H1 (cell line): Measurements from ENCODE around the gene RELB. TPM values are rescaled to one million over a fixed set of nuclear protein-coding genes. Genes with fewer than 3 reads are reported as not detected.

Source experiments
- CTCF ChIA-PET: fragments of 300-600 bp; sonication (Branson Sonifier 250); formaldehyde crosslinking; loops from one replicate; lab custom pipeline; 2021; ENCODE audit not compliant: partially characterized antibody; lab: Charles Lee
- POLR2A ChIA-PET: fragments of 300-600 bp; sonication (Branson Sonifier 250); formaldehyde crosslinking; loops from one replicate; lab custom pipeline; 2021; ENCODE audit warnings: inconsistent platforms; ENCODE audit not compliant: partially characterized antibody; lab: Charles Lee
- DNase-seq, 2 experiments: peaks; one replicate each; pipeline versions ENCODE4 v3.0.0 to v3.0.0-alpha.2; 2010 to 2022; ENCODE audit warnings: low spot score in 2 of 2, low read depth in 1 of 2, mixed read lengths in 1 of 2
- FAIRE-seq: peaks from 2 replicates; lab custom pipeline; 2011; peaks lifted over from hg19 to GRCh38; lab: Jason Lieb, UNC
- H2AFZ ChIP-seq: 2 replicates; pipeline ENCODE4 v1.8.1; 2012; ENCODE audit warnings: low read length, inconsistent platforms
- H2AK5ac ChIP-seq: 2 replicates; pipeline ENCODE4 v1.6.1; 2013; ENCODE audit warnings: low read depth, low read length
- H2BK120ac ChIP-seq: replicated peaks from 2 replicates; pipeline ENCODE3; 2013; ENCODE audit warnings: low read depth, low read length, inconsistent platforms
- H2BK12ac ChIP-seq: 2 replicates; pipeline ENCODE4 v1.6.1; 2013; ENCODE audit warnings: low read depth, low read length
- H2BK15ac ChIP-seq: 2 replicates; pipeline ENCODE4 v1.6.1; 2013; ENCODE audit warnings: low read length
- H2BK20ac ChIP-seq: 2 replicates; pipeline ENCODE4 v1.6.1; 2013; ENCODE audit warnings: low read length
- H2BK5ac ChIP-seq: 2 replicates; pipeline ENCODE4 v1.6.1; 2013; ENCODE audit warnings: low read depth, low read length
- H3K14ac ChIP-seq: 2 replicates; pipeline ENCODE4 v1.6.1; 2013; ENCODE audit warnings: inconsistent platforms; ENCODE audit not compliant: insufficient read length
- H3K18ac ChIP-seq: 2 replicates; pipeline ENCODE4 v1.6.1; 2013; ENCODE audit warnings: low read length; ENCODE audit errors: extremely low read depth
- H3K23ac ChIP-seq: 2 replicates; pipeline ENCODE4 v1.6.1; 2013; ENCODE audit warnings: inconsistent platforms; ENCODE audit not compliant: insufficient read length
- H3K23me2 ChIP-seq: 2 replicates; pipeline ENCODE4 v1.6.1; 2013; ENCODE audit warnings: low read depth, low read length
- H3K27ac ChIP-seq: 2 replicates; pipeline ENCODE4 v1.6.1; 2011; ENCODE audit warnings: low read depth, low read length, inconsistent platforms
- H3K27me3 ChIP-seq, 4 experiments: replicated peaks in 1 of 4; 1 replicate in 1 of 4; 2 replicates in 3 of 4; pipeline versions ENCODE4 v1.6.1 to v1.8.1; 2011 to 2013; ENCODE audit warnings: low read length in 3 of 4, mild to moderate bottlenecking in 3 of 4, inconsistent platforms in 2 of 4, mixed read lengths in 2 of 4, moderate library complexity in 1 of 4; ENCODE audit not compliant: control insufficient read depth in 3 of 4, insufficient read depth in 3 of 4; ENCODE audit errors: extremely low read depth in 1 of 4
- H3K36me3 ChIP-seq, 4 experiments: 2 replicates each; pipeline versions ENCODE4 v1.6.1 to v1.8.1; 2011 to 2013; ENCODE audit warnings: mild to moderate bottlenecking in 4 of 4, low read length in 3 of 4, moderate library complexity in 2 of 4, control low read depth in 1 of 4, inconsistent platforms in 1 of 4; ENCODE audit not compliant: insufficient read depth in 4 of 4, control insufficient read depth in 2 of 4
- H3K4ac ChIP-seq: replicated peaks from 2 replicates; pipeline ENCODE3; 2013; ENCODE audit warnings: low read length, low read depth, mixed read lengths, inconsistent platforms; ENCODE audit not compliant: insufficient read length
- H3K4me1 ChIP-seq, 4 experiments: replicated peaks in 1 of 4; 1 replicate in 1 of 4; 2 replicates in 3 of 4; pipeline versions ENCODE4 v1.6.1 to v1.8.1; 2011 to 2013; ENCODE audit warnings: low read length in 3 of 4, inconsistent platforms in 2 of 4, mixed read lengths in 1 of 4; ENCODE audit not compliant: insufficient read depth in 4 of 4, control insufficient read depth in 3 of 4
- H3K4me2 ChIP-seq, 2 experiments: 2 replicates each; pipeline versions ENCODE4 v1.6.1 to v1.8.1; 2011 to 2013; ENCODE audit warnings: low read depth in 2 of 2, low read length in 2 of 2, control low read depth in 1 of 2, inconsistent platforms in 1 of 2, mild to moderate bottlenecking in 1 of 2; ENCODE audit not compliant: insufficient read depth in 1 of 2
- H3K4me3 ChIP-seq, 4 experiments: fragments of 200-600, 300-600 bp in 1 of 4; sonication (generic), shearing (Covaris generic), sonication (Bioruptor Twin) in 1 of 4; 2 replicates each; pipeline versions ENCODE4 v1.5.1 to v1.8.1; 2011 to 2016; ENCODE audit warnings: low read length in 4 of 4, low read depth in 3 of 4, control low read depth in 2 of 4, inconsistent platforms in 2 of 4, mild to moderate bottlenecking in 2 of 4, mixed read lengths in 1 of 4, moderate library complexity in 1 of 4; ENCODE audit not compliant: insufficient read depth in 2 of 4; ENCODE audit errors: extremely low read depth in 1 of 4
- H3K56ac ChIP-seq: replicated peaks from 2 replicates; pipeline ENCODE3; 2013; ENCODE audit warnings: low read depth, mild to moderate bottlenecking, mixed read lengths, low read length, inconsistent platforms; ENCODE audit not compliant: insufficient read length
- H3K79me1 ChIP-seq: 2 replicates; pipeline ENCODE4 v1.6.1; 2013; ENCODE audit warnings: low read depth, low read length, control low read depth
- H3K79me2 ChIP-seq, 2 experiments: 2 replicates each; pipeline versions ENCODE4 v1.6.1 to v1.8.1; 2012 to 2013; ENCODE audit warnings: low read length in 2 of 2, mild to moderate bottlenecking in 2 of 2, inconsistent platforms in 1 of 2; ENCODE audit not compliant: insufficient read depth in 2 of 2, control insufficient read depth in 1 of 2
- H3K9ac ChIP-seq, 4 experiments: replicated peaks in 1 of 4; 1 replicate in 1 of 4; 2 replicates in 3 of 4; pipeline versions ENCODE4 v1.6.1 to v1.8.1; 2011 to 2013; ENCODE audit warnings: low read depth in 3 of 4, low read length in 3 of 4, control low read depth in 2 of 4, mild to moderate bottlenecking in 2 of 4, moderate library complexity in 2 of 4, inconsistent platforms in 1 of 4; ENCODE audit errors: extremely low read depth in 1 of 4
- H3K9me3 ChIP-seq, 2 experiments: 2 replicates each; pipeline versions ENCODE4 v1.6.1 to v1.8.1; 2012 to 2013; ENCODE audit warnings: mild to moderate bottlenecking in 2 of 2, moderate library complexity in 2 of 2, control low read depth in 1 of 2, inconsistent platforms in 1 of 2, low read depth in 1 of 2, low read length in 1 of 2, mixed read lengths in 1 of 2; ENCODE audit not compliant: insufficient read depth in 2 of 2
- H4K20me1 ChIP-seq, 2 experiments: replicated peaks in 1 of 2; 2 replicates each; pipeline versions ENCODE3 to v1.8.1; 2011 to 2013; ENCODE audit warnings: inconsistent platforms in 2 of 2, low read length in 2 of 2, mild to moderate bottlenecking in 1 of 2; ENCODE audit not compliant: insufficient read depth in 2 of 2, control insufficient read depth in 1 of 2
- H4K5ac ChIP-seq: 2 replicates; pipeline ENCODE4 v1.6.1; 2013; ENCODE audit warnings: low read length, low read depth, mixed read lengths, inconsistent platforms; ENCODE audit not compliant: insufficient read length
- H4K8ac ChIP-seq: 2 replicates; pipeline ENCODE4 v1.8.0; 2013; ENCODE audit warnings: mild to moderate bottlenecking, moderate library complexity, low read length, inconsistent platforms; ENCODE audit not compliant: insufficient read depth; ENCODE audit errors: extremely low read depth
- H4K91ac ChIP-seq: replicated peaks from 2 replicates; pipeline ENCODE3; 2013; ENCODE audit warnings: low read length, mixed read lengths, inconsistent platforms; ENCODE audit not compliant: insufficient read length
- JUN ChIP-seq: IDR thresholded peaks from 2 replicates; pipeline ENCODE4 v1.6.1; 2011; ENCODE audit warnings: low read depth, mild to moderate bottlenecking, improper control_type of control experiment, low read length
- KDM4A ChIP-seq: IDR thresholded peaks from one replicate; pipeline ENCODE4 v1.7.1; 2012; ENCODE audit warnings: low read depth, mild to moderate bottlenecking, moderate library complexity, low read length, inconsistent platforms; ENCODE audit not compliant: severe bottlenecking
- PHF8 ChIP-seq: fragments of 200-600 bp; sonication (generic); conservative IDR thresholded peaks from 2 replicates; pipeline ENCODE4 v1.7.1; 2012; ENCODE audit warnings: low read depth, mild to moderate bottlenecking, inconsistent platforms, low read length, moderate library complexity
- RAD21 ChIP-seq, 2 experiments: IDR thresholded peaks in 1 of 2; conservative IDR thresholded peaks in 1 of 2; 2 replicates each; pipeline ENCODE4 v1.6.1; 2011; ENCODE audit warnings: low read depth in 2 of 2, low read length in 2 of 2, improper control_type of control experiment in 1 of 2, inconsistent platforms in 1 of 2, mild to moderate bottlenecking in 1 of 2, moderate library complexity in 1 of 2
- TBP ChIP-seq: IDR thresholded peaks from 2 replicates; pipeline ENCODE4 v1.6.1; 2011; ENCODE audit warnings: low read depth, low read length, improper control_type of control experiment
- WGBS, 2 experiments: shearing (Covaris generic) in 1 of 2; methylation state at CpG; one replicate each; pipeline versions ENCODE4 v1.1.6 to v1.1.7; 2013 to 2015; ENCODE audit warnings: low lambda C conversion rate in 2 of 2, mixed read lengths in 2 of 2, inconsistent platforms in 1 of 2, low coverage in 1 of 2, missing lambda C conversion rate in 1 of 2; ENCODE audit not compliant: insufficient replicate concordance in 2 of 2, insufficient coverage in 1 of 2, insufficient read length in 1 of 2; ENCODE audit errors: extremely low coverage in 1 of 2, missing lambda C conversion rate in 1 of 2; 5-methylcytosine and 5-hydroxymethylcytosine counted together
- polyA plus RNA-seq, 7 experiments: library from polyadenylated mRNA; depleted of rRNA in 3 of 7; stranded (reverse) in 5 of 7; unstranded in 2 of 7; fragments of >200 nt in 5 of 7; fragments of 200-250 nt in 2 of 7; gene quantifications; 1 replicate in 5 of 7; 2 replicates in 1 of 7; 4 replicates in 1 of 7; pipeline versions ENCODE4 v1.2.1 to v1.2.3, GENCODE V29; 2011 to 2013; ENCODE audit warnings: missing spikeins in 2 of 7, mixed read lengths in 2 of 7
- total RNA-seq: library from RNA; stranded (reverse); fragmentation: NEBNext Ultra II Directional; extraction: Animal tissue kit (Norgen Biotek cat#: 25700); gene quantifications from 2 replicates; pipeline ENCODE4 v1.2.1, GENCODE V29; 2021
- TF ChIP-seq, protein P1 (sequence below): IDR thresholded peaks from 2 replicates; pipeline ENCODE4 v1.6.1; 2011; ENCODE audit warnings: low read depth, mild to moderate bottlenecking, low read length; ENCODE audit not compliant: insufficient read depth

RELB gene
- total and polyA plus RNA-seq, 2 of the 8 experiments (the other 6 are each of a cell fraction or from before 2014, with no cell fraction given) = 10.0 to 13.1 TPM

DNA sequence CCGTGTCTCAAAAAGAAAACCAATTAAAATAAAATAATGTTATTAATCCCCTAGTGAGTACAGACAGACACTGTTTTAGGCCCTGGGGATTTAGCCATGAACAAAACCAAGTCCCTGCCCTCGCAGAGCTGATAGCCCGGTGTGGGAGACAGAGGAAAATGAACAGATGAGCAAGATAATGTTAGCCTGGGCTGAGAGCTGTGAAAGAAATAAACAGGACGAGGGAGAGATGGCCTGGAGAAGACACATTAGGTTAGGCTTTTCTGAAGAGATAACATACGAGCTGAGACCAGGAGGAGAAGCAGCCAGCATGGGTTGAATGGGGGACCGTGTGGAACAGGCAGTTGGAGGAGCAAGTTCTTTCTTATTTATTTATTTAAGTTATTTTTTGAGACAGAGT lies 9.0 kb downstream of the RELB start:
- Histone ChIP-seq H3K4me1 (no peaks in the 10 kb centered on the region), H3K79me2 (no peaks in the 10 kb centered on the region), H3K14ac (no peak overlapping the region), H3K4ac (no peak overlapping the region), H4K91ac (no peak overlapping the region), H3K9ac (no peak overlapping the region), H3K23me2 (no peaks in the 10 kb centered on the region), H2AFZ (no peak overlapping the region), H3K9me3 (no peaks in the 10 kb centered on the region), H4K5ac (no peak overlapping the region), H2AK5ac (no peak overlapping the region), H2BK20ac (no peak overlapping the region), H3K27me3 (no peaks in the 10 kb centered on the region), H3K4me2 (no peak overlapping the region), H3K4me3 (no peak overlapping the region), H2BK12ac (no peak overlapping the region), H3K27ac (no peak overlapping the region), H2BK15ac (no peak overlapping the region), H3K56ac (no peak overlapping the region), H3K23ac (no peak overlapping the region), H2BK120ac (no peak overlapping the region), H3K18ac (no peak overlapping the region), H4K20me1 (no peaks in the 10 kb centered on the region), H4K8ac (no peak overlapping the region), H3K79me1 (no peaks in the 10 kb centered on the region), H2BK5ac (no peak overlapping the region), H3K36me3 (peaks cover 0 to 4% (median 2%) of the 10 kb centered on the region in 4 experiments; a peak in 2 of 8 replicates)
- no peak for TF ChIP-seq JUN
- TF ChIP-seq KDM4A = no peak
- TF ChIP-seq PHF8 = no peak
- TF ChIP-seq RAD21 (IDR thresholded peaks at IDR 0.05 in 1 of 2, conservative IDR thresholded peaks at IDR 0.05 in 1 of 2; ENCODE audit: low read depth in 2 of 2, low read length in 2 of 2) = no peak
- TF ChIP-seq TBP = no peak
- TF ChIP-seq, protein P1, sequence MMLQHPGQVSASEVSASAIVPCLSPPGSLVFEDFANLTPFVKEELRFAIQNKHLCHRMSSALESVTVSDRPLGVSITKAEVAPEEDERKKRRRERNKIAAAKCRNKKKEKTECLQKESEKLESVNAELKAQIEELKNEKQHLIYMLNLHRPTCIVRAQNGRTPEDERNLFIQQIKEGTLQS = no peak
- POLR2A ChIA-PET = interaction anchor here (1.1 kb wide), 2 partner anchors 8 to 120 kb away, joined by 3 read pairs; no protein-coding TSS in a partner anchor
- FAIRE-seq (no peak), DNase-seq (no peak)
- CTCF ChIA-PET = interaction anchor here (0.8 to 1.4 kb wide), 4 partner anchors 21 to 149 kb away, joined by 3 to 4 read pairs (median 3); no protein-coding TSS in a partner anchor
- 93% methylated on average over 6 of the region's 6 CpGs; no CpG with 5 or more reads in 1 of the 2 experiments for WGBS, 2 experiments
